C4-2B (cell line): ENCODE data around the gene TIGD2.

Source experiments
- ZFX ChIP-seq: fragments of 450-650 bp; IDR thresholded peaks from 2 replicates; pipeline ENCODE4 v1.6.1; 2017
- TF ChIP-seq, protein P1 (sequence below): fragments of 450-650 bp; conservative IDR thresholded peaks from 2 replicates; pipeline ENCODE4 v1.5.1; 2017; ENCODE audit warnings: mild to moderate bottlenecking

DNA sequence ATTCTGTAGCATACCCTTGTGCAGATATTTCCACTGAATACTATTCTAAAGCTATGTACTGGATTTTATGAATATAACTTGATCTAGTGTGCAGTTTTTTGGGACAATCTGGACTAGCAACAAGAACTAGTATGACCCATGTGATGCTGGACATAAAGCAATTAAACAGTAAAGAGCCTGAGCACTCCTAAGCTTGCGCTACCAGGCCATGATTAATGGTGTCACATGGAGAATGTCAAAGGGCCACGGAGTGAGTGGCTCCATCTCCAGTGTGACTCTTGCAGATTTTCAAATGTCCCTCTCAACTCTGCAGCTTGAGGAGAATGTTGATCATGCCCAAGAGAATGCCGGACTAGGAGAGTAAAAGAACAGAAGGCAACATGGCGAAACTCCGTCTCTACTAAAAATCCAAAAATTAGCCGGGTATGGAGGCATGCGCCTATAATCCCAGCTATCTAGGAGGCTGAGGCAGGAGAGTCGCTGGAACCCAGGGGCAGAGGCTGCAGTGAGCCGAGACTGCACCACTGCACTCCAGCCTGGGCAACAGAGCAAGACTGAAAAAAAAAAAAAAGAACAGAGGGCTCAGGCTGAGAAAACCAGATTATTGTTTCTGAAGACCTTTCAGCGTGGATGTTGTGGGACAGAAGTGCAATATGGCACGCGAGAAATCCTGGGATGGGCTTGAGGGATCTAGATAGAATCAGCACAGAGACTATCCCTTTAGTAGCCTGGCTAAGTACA, 45.0 kb downstream of the TIGD2 start:
- TF ChIP-seq, protein P1, sequence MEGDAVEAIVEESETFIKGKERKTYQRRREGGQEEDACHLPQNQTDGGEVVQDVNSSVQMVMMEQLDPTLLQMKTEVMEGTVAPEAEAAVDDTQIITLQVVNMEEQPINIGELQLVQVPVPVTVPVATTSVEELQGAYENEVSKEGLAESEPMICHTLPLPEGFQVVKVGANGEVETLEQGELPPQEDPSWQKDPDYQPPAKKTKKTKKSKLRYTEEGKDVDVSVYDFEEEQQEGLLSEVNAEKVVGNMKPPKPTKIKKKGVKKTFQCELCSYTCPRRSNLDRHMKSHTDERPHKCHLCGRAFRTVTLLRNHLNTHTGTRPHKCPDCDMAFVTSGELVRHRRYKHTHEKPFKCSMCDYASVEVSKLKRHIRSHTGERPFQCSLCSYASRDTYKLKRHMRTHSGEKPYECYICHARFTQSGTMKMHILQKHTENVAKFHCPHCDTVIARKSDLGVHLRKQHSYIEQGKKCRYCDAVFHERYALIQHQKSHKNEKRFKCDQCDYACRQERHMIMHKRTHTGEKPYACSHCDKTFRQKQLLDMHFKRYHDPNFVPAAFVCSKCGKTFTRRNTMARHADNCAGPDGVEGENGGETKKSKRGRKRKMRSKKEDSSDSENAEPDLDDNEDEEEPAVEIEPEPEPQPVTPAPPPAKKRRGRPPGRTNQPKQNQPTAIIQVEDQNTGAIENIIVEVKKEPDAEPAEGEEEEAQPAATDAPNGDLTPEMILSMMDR: no peak
- no peak for TF ChIP-seq ZFX
